WTC11 (cell line): ENCODE data around the gene EHD2. TPM values are rescaled to one million over a fixed set of nuclear protein-coding genes. Genes with fewer than 3 reads are reported as not detected.
"Not testable (repeated sequence)": the region's sequence is repeated elsewhere in the genome, so short reads cannot be mapped to it uniquely, and the experiment has no call there.

Experiments
- ATAC-seq: fragments of 200-7000 bp; cut with Tn5 transposase; 2 replicates; pipeline ENCODE4 v1.10.0; 2021; ENCODE audit warnings: mild to moderate bottlenecking, moderate library complexity
- CTCF ChIA-PET: fragments of 300-600 bp; sonication (Branson Sonifier 250); formaldehyde crosslinking; loops from one replicate; lab custom pipeline; 2021; ENCODE audit warnings: antibody characterized with exemption; lab: Charles Lee
- POLR2A ChIA-PET: fragments of 350-600 bp; sonication (Branson Sonifier 250); formaldehyde crosslinking; loops from one replicate; lab custom pipeline; 2021; ENCODE audit warnings: antibody characterized with exemption; lab: Charles Lee
- DNase-seq: peaks from one replicate; pipeline ENCODE4 v3.0.0; 2021; ENCODE audit warnings: low spot score
- H3K27ac Mint-ChIP-seq: 2 replicates; pipeline ENCODE4 v1.8.0; 2021; ENCODE audit warnings: mixed read lengths
- H3K27me3 Mint-ChIP-seq: 2 replicates; pipeline ENCODE4 v1.8.0; 2021; ENCODE audit warnings: low read depth, mild to moderate bottlenecking, moderate library complexity, mixed read lengths
- H3K36me3 Mint-ChIP-seq: 2 replicates; pipeline ENCODE4 v1.8.0; 2021; ENCODE audit warnings: mixed read lengths
- H3K4me1 Mint-ChIP-seq: 2 replicates; pipeline ENCODE4 v1.8.0; 2022; ENCODE audit warnings: mixed read lengths
- H3K4me3 Mint-ChIP-seq: 2 replicates; pipeline ENCODE4 v1.8.0; 2021; ENCODE audit warnings: mild to moderate bottlenecking, moderate library complexity, mixed read lengths
- H3K9me3 Mint-ChIP-seq: 2 replicates; pipeline ENCODE4 v1.8.0; 2021; ENCODE audit warnings: mixed read lengths
- ATF1 ChIP-seq: sonication (generic); formaldehyde crosslinking; IDR thresholded peaks from 2 replicates; pipeline ENCODE4 v1.8.1; 2023; ENCODE audit warnings: mild to moderate bottlenecking, moderate library complexity, missing genetic modification reagents
- CREB1 ChIP-seq: sonication (generic); formaldehyde crosslinking; IDR thresholded peaks from 2 replicates; pipeline ENCODE4 v1.8.0; 2023; ENCODE audit warnings: mild to moderate bottlenecking, missing genetic modification reagents
- ELF4 ChIP-seq: sonication (generic); formaldehyde crosslinking; IDR thresholded peaks from 2 replicates; pipeline ENCODE4 v1.8.1; 2022; ENCODE audit warnings: low read depth, mild to moderate bottlenecking, moderate library complexity, missing genetic modification reagents
- EMX1 ChIP-seq: fragments of 250-450 bp; sonication (Bioruptor Pico); IDR thresholded peaks from 2 replicates; pipeline ENCODE4 v1.8.0; 2021; ENCODE audit warnings: mild to moderate bottlenecking
- ESRRA ChIP-seq: sonication (generic); formaldehyde crosslinking; IDR thresholded peaks from 2 replicates; pipeline ENCODE4 v1.8.1; 2022; ENCODE audit warnings: mild to moderate bottlenecking, missing genetic modification reagents, borderline replicate concordance
- ETV6 ChIP-seq: sonication (generic); formaldehyde crosslinking; IDR thresholded peaks from 2 replicates; pipeline ENCODE4 v1.8.1; 2022; ENCODE audit warnings: mild to moderate bottlenecking, missing genetic modification reagents
- FOXP1 ChIP-seq: sonication (generic); formaldehyde crosslinking; IDR thresholded peaks from 2 replicates; pipeline ENCODE4 v1.8.0; 2022; ENCODE audit warnings: missing genetic modification reagents, mild to moderate bottlenecking, moderate library complexity, borderline replicate concordance
- GABPB1 ChIP-seq: sonication (generic); formaldehyde crosslinking; IDR thresholded peaks from 2 replicates; pipeline ENCODE4 v1.8.1; 2023; ENCODE audit warnings: mild to moderate bottlenecking, missing genetic modification reagents
- GTF2I ChIP-seq: fragments of 250-450 bp; sonication (Bioruptor Pico); conservative IDR thresholded peaks from 2 replicates; pipeline ENCODE4 v1.4.0; 2021; ENCODE audit warnings: mild to moderate bottlenecking
- MLX ChIP-seq: sonication (generic); formaldehyde crosslinking; IDR thresholded peaks from 2 replicates; pipeline ENCODE4 v1.8.1; 2023; ENCODE audit warnings: mild to moderate bottlenecking, missing genetic modification reagents, moderate library complexity
- NFE2L1 ChIP-seq: sonication (generic); formaldehyde crosslinking; IDR thresholded peaks from 2 replicates; pipeline ENCODE4 v1.8.1; 2023; ENCODE audit warnings: missing genetic modification reagents
- NR1H2 ChIP-seq: sonication (generic); formaldehyde crosslinking; IDR thresholded peaks from 2 replicates; pipeline ENCODE4 v1.9.0; 2021; ENCODE audit warnings: mild to moderate bottlenecking, moderate library complexity, missing genetic modification reagents
- NR3C1 ChIP-seq: sonication (generic); formaldehyde crosslinking; conservative IDR thresholded peaks from 2 replicates; pipeline ENCODE4 v1.8.1; 2023; ENCODE audit warnings: low read depth, mild to moderate bottlenecking, missing genetic modification reagents
- SOX15 ChIP-seq: fragments of 250-450 bp; sonication (Bioruptor Pico); IDR thresholded peaks from 2 replicates; pipeline ENCODE4 v1.9.0; 2021; ENCODE audit warnings: mild to moderate bottlenecking
- TCF7 ChIP-seq: sonication (generic); formaldehyde crosslinking; IDR thresholded peaks from 2 replicates; pipeline ENCODE4 v1.8.0; 2022; ENCODE audit warnings: mild to moderate bottlenecking, low read depth, missing genetic modification reagents, moderate library complexity
- TEAD4 ChIP-seq: sonication (generic); formaldehyde crosslinking; IDR thresholded peaks from 2 replicates; pipeline ENCODE4 v1.8.0; 2022; ENCODE audit warnings: mild to moderate bottlenecking, missing genetic modification reagents
- ZMAT4 ChIP-seq: fragments of 250-450 bp; sonication (Bioruptor Pico); IDR thresholded peaks from 2 replicates; pipeline ENCODE4 v1.9.0; 2021; ENCODE audit warnings: mild to moderate bottlenecking
- ZNF281 ChIP-seq: sonication (generic); formaldehyde crosslinking; IDR thresholded peaks from 2 replicates; pipeline ENCODE4 v1.8.0; 2023; ENCODE audit warnings: mild to moderate bottlenecking, missing genetic modification reagents
- ZNF396 ChIP-seq: fragments of 250-450 bp; sonication (Bioruptor Pico); IDR thresholded peaks from 2 replicates; pipeline ENCODE4 v1.8.0; 2021; ENCODE audit warnings: mild to moderate bottlenecking, moderate library complexity, borderline replicate concordance
- ZNF416 ChIP-seq: fragments of 250-450 bp; sonication (Bioruptor Pico); IDR thresholded peaks from 2 replicates; pipeline ENCODE4 v1.9.0; 2021; ENCODE audit warnings: mild to moderate bottlenecking, inconsistent platforms
- ZNF423 ChIP-seq: fragments of 250-450 bp; sonication (Bioruptor Pico); IDR thresholded peaks from 2 replicates; pipeline ENCODE4 v2.1.2; 2022; ENCODE audit warnings: mild to moderate bottlenecking, moderate library complexity
- ZNF671 ChIP-seq: fragments of 250-450 bp; sonication (Bioruptor Pico); IDR thresholded peaks from 2 replicates; pipeline ENCODE4 v1.8.0; 2021; ENCODE audit warnings: mild to moderate bottlenecking
- total RNA-seq: library from RNA; stranded (reverse); gene quantifications from 3 replicates; pipeline ENCODE4 v1.2.3, GENCODE V29; 2021
- TF ChIP-seq, protein P1 (sequence below): sonication (generic); formaldehyde crosslinking; IDR thresholded peaks from 2 replicates; pipeline ENCODE4 v1.8.1; 2023; ENCODE audit warnings: mild to moderate bottlenecking, missing genetic modification reagents
- TF ChIP-seq, protein P2 (sequence below): sonication (generic); formaldehyde crosslinking; conservative IDR thresholded peaks from 2 replicates; pipeline ENCODE4 v1.8.1; 2022; ENCODE audit warnings: mild to moderate bottlenecking, missing genetic modification reagents
- TF ChIP-seq, protein P3 (sequence below): sonication (generic); formaldehyde crosslinking; IDR thresholded peaks from 2 replicates; pipeline ENCODE4 v1.8.1; 2023; ENCODE audit warnings: mild to moderate bottlenecking, moderate library complexity, missing genetic modification reagents

Gene EHD2
- total RNA-seq, 1 experiment from 2014 or later = 11.8 TPM

DNA sequence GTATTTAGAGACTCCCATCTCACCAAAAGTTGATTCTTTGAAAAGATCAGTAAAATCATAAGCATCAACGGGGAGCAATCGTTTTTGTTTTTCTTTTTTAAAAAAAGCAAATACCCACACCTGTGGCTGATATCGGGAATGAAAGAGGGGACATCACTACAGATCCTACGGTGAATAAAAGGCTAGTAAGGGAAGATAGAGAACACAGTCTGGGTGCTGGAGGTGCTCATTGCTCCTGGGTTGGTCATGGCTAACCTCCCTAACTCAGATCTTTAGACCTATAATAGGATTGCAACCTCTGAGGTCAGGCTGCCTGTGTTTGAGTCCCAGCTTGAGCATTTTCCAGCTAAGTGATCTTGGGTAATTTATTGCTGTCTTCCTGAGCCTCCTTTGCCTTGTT is 1.1 kb downstream of the EHD2 start:
- DNase-seq = no peak
- peak overlapping the region; percentile 66 for H3K4me3 Mint-ChIP-seq
- H3K9me3 Mint-ChIP-seq = peaks cover 18% of the 10 kb centered on the region
- H3K36me3 Mint-ChIP-seq = peaks cover 20% of the 10 kb centered on the region; the same call in 1 of the 2 replicates
- ChIA-PET POLR2A (no interaction called here), CTCF (interaction anchor here (1.0 to 3.6 kb wide), 16 partner anchors 8 to 285 kb away, joined by 3 to 102 read pairs (median 21); partner anchors contain the start of gene NOP53)
- no peak for ATAC-seq
- H3K27ac Mint-ChIP-seq = no peak overlapping the region
- peaks cover 17% of the 10 kb centered on the region for H3K27me3 Mint-ChIP-seq
- peaks cover 11% of the 10 kb centered on the region; the same call in 1 of the 2 replicates for H3K4me1 Mint-ChIP-seq
- TF ChIP-seq NR1H2 (CRISPR knock-in tag) = no peak
- TF ChIP-seq EMX1 (CRISPR knock-in tag) = no peak
- no peak for TF ChIP-seq ZNF396 (CRISPR knock-in tag)
- no peak for TF ChIP-seq SOX15 (CRISPR knock-in tag)
- TF ChIP-seq GTF2I (CRISPR knock-in tag) = no peak
- TF ChIP-seq GABPB1 (CRISPR knock-in tag) = no peak
- TF ChIP-seq ELF4 (CRISPR knock-in tag) = no peak
- TF ChIP-seq ZNF671 = no peak
- TF ChIP-seq, protein P1, sequence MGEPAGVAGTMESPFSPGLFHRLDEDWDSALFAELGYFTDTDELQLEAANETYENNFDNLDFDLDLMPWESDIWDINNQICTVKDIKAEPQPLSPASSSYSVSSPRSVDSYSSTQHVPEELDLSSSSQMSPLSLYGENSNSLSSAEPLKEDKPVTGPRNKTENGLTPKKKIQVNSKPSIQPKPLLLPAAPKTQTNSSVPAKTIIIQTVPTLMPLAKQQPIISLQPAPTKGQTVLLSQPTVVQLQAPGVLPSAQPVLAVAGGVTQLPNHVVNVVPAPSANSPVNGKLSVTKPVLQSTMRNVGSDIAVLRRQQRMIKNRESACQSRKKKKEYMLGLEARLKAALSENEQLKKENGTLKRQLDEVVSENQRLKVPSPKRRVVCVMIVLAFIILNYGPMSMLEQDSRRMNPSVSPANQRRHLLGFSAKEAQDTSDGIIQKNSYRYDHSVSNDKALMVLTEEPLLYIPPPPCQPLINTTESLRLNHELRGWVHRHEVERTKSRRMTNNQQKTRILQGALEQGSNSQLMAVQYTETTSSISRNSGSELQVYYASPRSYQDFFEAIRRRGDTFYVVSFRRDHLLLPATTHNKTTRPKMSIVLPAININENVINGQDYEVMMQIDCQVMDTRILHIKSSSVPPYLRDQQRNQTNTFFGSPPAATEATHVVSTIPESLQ (CRISPR knock-in tag) = no peak
- TF ChIP-seq ZNF423 (CRISPR knock-in tag) = no peak
- no peak for TF ChIP-seq FOXP1 (CRISPR knock-in tag)
- no peak for TF ChIP-seq CREB1 (CRISPR knock-in tag)
- no peak for TF ChIP-seq ZMAT4 (CRISPR knock-in tag)
- TF ChIP-seq, protein P2, sequence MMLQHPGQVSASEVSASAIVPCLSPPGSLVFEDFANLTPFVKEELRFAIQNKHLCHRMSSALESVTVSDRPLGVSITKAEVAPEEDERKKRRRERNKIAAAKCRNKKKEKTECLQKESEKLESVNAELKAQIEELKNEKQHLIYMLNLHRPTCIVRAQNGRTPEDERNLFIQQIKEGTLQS (CRISPR knock-in tag) = no peak
- no peak for TF ChIP-seq NR3C1 (CRISPR knock-in tag)

DNA sequence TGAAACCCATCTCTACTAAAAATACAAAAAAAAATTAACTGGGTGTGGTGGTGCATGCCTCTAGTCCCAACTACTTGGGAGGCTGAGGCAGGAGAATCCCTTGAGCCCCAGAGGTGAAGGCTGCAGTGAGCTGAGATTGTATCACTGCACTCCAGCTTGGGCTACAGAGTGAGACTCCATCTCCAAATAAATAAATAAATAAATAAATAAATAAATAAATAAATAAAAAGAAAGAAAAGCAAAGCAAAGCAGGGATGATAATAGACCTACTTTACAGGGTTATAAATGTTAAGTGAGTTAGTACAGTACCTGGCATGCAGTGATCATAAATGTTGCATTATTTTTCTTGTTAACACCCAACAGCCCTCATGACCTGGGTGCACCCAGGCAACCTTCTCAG is 1.6 kb downstream of the EHD2 start:
- H3K4me3 Mint-ChIP-seq, H3K27ac Mint-ChIP-seq, ATAC-seq, POLR2A ChIA-PET, DNase-seq: not testable (repeated sequence)
- H3K9me3 Mint-ChIP-seq = peaks cover 18% of the 10 kb centered on the region
- peaks cover 11% of the 10 kb centered on the region; the same call in 1 of the 2 replicates for H3K4me1 Mint-ChIP-seq
- CTCF ChIA-PET = interaction anchor here (1.0 to 3.0 kb wide), 3 partner anchors 9 to 23 kb away, joined by 4 to 102 read pairs (median 5); no protein-coding TSS in a partner anchor
- H3K36me3 Mint-ChIP-seq = peaks cover 20% of the 10 kb centered on the region; the same call in 1 of the 2 replicates
- H3K27me3 Mint-ChIP-seq = peaks cover 17% of the 10 kb centered on the region

- ChIA-PET CTCF (interaction anchor here (1.0 to 1.1 kb wide), 3 partner anchors 23 to 280 kb away, joined by 3 to 7 read pairs (median 5); no protein-coding TSS in a partner anchor), POLR2A (interaction anchor here (0.7 kb wide), 1 partner anchor 469 kb away, joined by 4 read pairs; no protein-coding TSS in a partner anchor)
- H3K27ac Mint-ChIP-seq = no peak overlapping the region
- H3K9me3 Mint-ChIP-seq = peaks cover 18% of the 10 kb centered on the region
- ATAC-seq (no peak), DNase-seq (no peak)
- H3K4me3 Mint-ChIP-seq = no peak overlapping the region
- H3K27me3 Mint-ChIP-seq = peaks cover 17% of the 10 kb centered on the region
- H3K4me1 Mint-ChIP-seq = peaks cover 11% of the 10 kb centered on the region; the same call in 1 of the 2 replicates
- peaks cover 20% of the 10 kb centered on the region; the same call in 1 of the 2 replicates for H3K36me3 Mint-ChIP-seq
- TF ChIP-seq TCF7 (CRISPR knock-in tag) = no peak
- TF ChIP-seq ZNF423 (CRISPR knock-in tag) = no peak
- TF ChIP-seq, protein P3, sequence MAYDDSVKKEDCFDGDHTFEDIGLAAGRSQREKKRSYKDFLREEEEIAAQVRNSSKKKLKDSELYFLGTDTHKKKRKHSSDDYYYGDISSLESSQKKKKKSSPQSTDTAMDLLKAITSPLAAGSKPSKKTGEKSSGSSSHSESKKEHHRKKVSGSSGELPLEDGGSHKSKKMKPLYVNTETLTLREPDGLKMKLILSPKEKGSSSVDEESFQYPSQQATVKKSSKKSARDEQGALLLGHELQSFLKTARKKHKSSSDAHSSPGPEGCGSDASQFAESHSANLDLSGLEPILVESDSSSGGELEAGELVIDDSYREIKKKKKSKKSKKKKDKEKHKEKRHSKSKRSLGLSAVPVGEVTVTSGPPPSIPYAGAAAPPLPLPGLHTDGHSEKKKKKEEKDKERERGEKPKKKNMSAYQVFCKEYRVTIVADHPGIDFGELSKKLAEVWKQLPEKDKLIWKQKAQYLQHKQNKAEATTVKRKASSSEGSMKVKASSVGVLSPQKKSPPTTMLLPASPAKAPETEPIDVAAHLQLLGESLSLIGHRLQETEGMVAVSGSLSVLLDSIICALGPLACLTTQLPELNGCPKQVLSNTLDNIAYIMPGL = no peak
- TF ChIP-seq FOXP1 (CRISPR knock-in tag) = no peak
- no peak for TF ChIP-seq TEAD4 (CRISPR knock-in tag)
- TF ChIP-seq MLX = no peak
- no peak for TF ChIP-seq ETV6 (CRISPR knock-in tag)
- TF ChIP-seq ESRRA = no peak
- no peak for TF ChIP-seq NFE2L1 (CRISPR knock-in tag)
- no peak for TF ChIP-seq ATF1
- no peak for TF ChIP-seq ZNF281 (CRISPR knock-in tag)
- no peak for TF ChIP-seq ZNF416 (CRISPR knock-in tag)
Measured at GRCh38 chr19:47716270-47716937, 3.2 kb downstream of the EHD2 start.
